HEK293 (cell line): ENCODE data around the gene PIP4K2C.

ENCODE experiments used
- CTCF ChIA-PET: fragments of 350-600 bp; formaldehyde crosslinking; extraction: SDS; loops from one replicate; lab custom pipeline; 2021; ENCODE audit warnings: antibody characterized with exemption; lab: Yijun Ruan, JAX
- POLR2A ChIA-PET: fragments of 300-600 bp; formaldehyde crosslinking; extraction: SDS; loops from one replicate; lab custom pipeline; 2020; ENCODE audit warnings: antibody characterized with exemption, inconsistent platforms; lab: Yijun Ruan, JAX
- H3K27ac ChIP-seq: fragments of 200-500 bp; sonication (Bioruptor generic); 2 replicates; pipeline ENCODE4 v1.5.1; 2014; ENCODE audit warnings: low read depth, low read length, control low read depth, inconsistent platforms; ENCODE audit errors: extremely low read depth
- H3K36me3 ChIP-seq, 2 experiments: fragments of 200-500 bp in 1 of 2; sonication (Bioruptor generic) in 1 of 2; 1 replicate in 1 of 2; 2 replicates in 1 of 2; pipeline ENCODE4 v1.5.1; 2014 to 2017; ENCODE audit warnings: inconsistent platforms in 2 of 2, low read length in 2 of 2; ENCODE audit not compliant: control insufficient read depth in 2 of 2, insufficient read depth in 1 of 2
- H3K4me1 ChIP-seq: fragments of 200-500 bp; sonication (Bioruptor generic); 2 replicates; pipeline ENCODE4 v1.5.1; 2014; ENCODE audit warnings: mild to moderate bottlenecking, low read length, inconsistent platforms; ENCODE audit not compliant: control insufficient read depth, insufficient read depth
- H3K4me3 ChIP-seq: 2 replicates; pipeline ENCODE4 v1.5.1; 2011; ENCODE audit warnings: low read depth, mild to moderate bottlenecking, control low read depth, low read length, moderate library complexity
- H3K9me3 ChIP-seq: fragments of 200-500 bp; sonication (Bioruptor generic); 2 replicates; pipeline ENCODE4 v1.5.1; 2014; ENCODE audit warnings: low read depth, low read length, inconsistent platforms; ENCODE audit not compliant: control insufficient read depth, insufficient read depth
- BCL11B ChIP-seq: fragments of 450-650 bp; formaldehyde crosslinking; IDR thresholded peaks from 2 replicates; pipeline ENCODE4 v1.5.1; 2016; ENCODE audit warnings: low read depth, missing biosample characterization, missing genetic modification characterization
- KLF1 ChIP-seq: fragments of 450-650 bp; formaldehyde crosslinking; IDR thresholded peaks from 2 replicates; pipeline ENCODE4 v1.5.1; 2016; ENCODE audit warnings: missing biosample characterization, missing genetic modification characterization
- SCRT1 ChIP-seq: fragments of 450-650 bp; formaldehyde crosslinking; IDR thresholded peaks from 2 replicates; pipeline ENCODE4 v1.5.1; 2016; ENCODE audit warnings: missing biosample characterization, missing genetic modification characterization, borderline replicate concordance
- TRIM28 ChIP-seq: IDR thresholded peaks from 2 replicates; pipeline ENCODE4 v1.6.1; 2011; ENCODE audit warnings: low read length, control low read depth, borderline replicate concordance
- ZNF114 ChIP-seq: fragments of 450-650 bp; formaldehyde crosslinking; IDR thresholded peaks from 2 replicates; pipeline ENCODE4 v1.5.0; 2017; ENCODE audit warnings: missing biosample characterization, missing genetic modification characterization
- ZNF2 ChIP-seq: fragments of 450-650 bp; formaldehyde crosslinking; IDR thresholded peaks from 2 replicates; pipeline ENCODE4 v1.5.1; 2016; ENCODE audit warnings: missing biosample characterization, missing genetic modification characterization
- ZNF239 ChIP-seq: fragments of 450-650 bp; formaldehyde crosslinking; IDR thresholded peaks from 2 replicates; pipeline ENCODE4 v1.5.1; 2016; ENCODE audit warnings: missing biosample characterization, missing genetic modification characterization
- ZNF426 ChIP-seq: fragments of 450-650 bp; formaldehyde crosslinking; IDR thresholded peaks from 2 replicates; pipeline ENCODE4 v1.5.1; 2017; ENCODE audit warnings: missing biosample characterization, missing genetic modification characterization, mild to moderate bottlenecking, inconsistent platforms, moderate library complexity
- ZNF530 ChIP-seq: fragments of 450-650 bp; formaldehyde crosslinking; IDR thresholded peaks from 2 replicates; pipeline ENCODE4 v1.5.1; 2016; ENCODE audit warnings: low read depth, missing biosample characterization, missing genetic modification characterization
- ZNF610 ChIP-seq: fragments of 450-650 bp; formaldehyde crosslinking; IDR thresholded peaks from 2 replicates; pipeline ENCODE4 v1.5.1; 2016; ENCODE audit warnings: missing biosample characterization, missing genetic modification characterization, borderline replicate concordance
- ZNF837 ChIP-seq: fragments of 450-650 bp; formaldehyde crosslinking; IDR thresholded peaks from 2 replicates; pipeline ENCODE4 v1.5.1; 2016; ENCODE audit warnings: missing biosample characterization, missing genetic modification characterization
- TF ChIP-seq, protein P1 (sequence below): fragments of 450-650 bp; formaldehyde crosslinking; IDR thresholded peaks from 2 replicates; pipeline ENCODE4 v1.5.1; 2016; ENCODE audit warnings: missing biosample characterization, missing genetic modification characterization
- TF ChIP-seq, protein P2 (sequence below): fragments of 450-650 bp; formaldehyde crosslinking; IDR thresholded peaks from 2 replicates; pipeline ENCODE4 v1.5.1; 2016; ENCODE audit warnings: missing biosample characterization, missing genetic modification characterization
- TF ChIP-seq, protein P3 (sequence below): fragments of 450-650 bp; formaldehyde crosslinking; IDR thresholded peaks from 2 replicates; pipeline ENCODE4 v1.5.1; 2016; ENCODE audit warnings: missing biosample characterization, missing genetic modification characterization, borderline replicate concordance
- TF ChIP-seq, protein P4 (sequence below): fragments of 450-650 bp; formaldehyde crosslinking; conservative IDR thresholded peaks from 2 replicates; pipeline ENCODE4 v1.5.1; 2016; ENCODE audit warnings: low read depth, missing biosample characterization, missing genetic modification characterization
- TF ChIP-seq, protein P5 (sequence below): fragments of 450-650 bp; formaldehyde crosslinking; IDR thresholded peaks from 2 replicates; pipeline ENCODE4 v1.5.1; 2016; ENCODE audit warnings: missing biosample characterization, missing genetic modification characterization
- TF ChIP-seq, protein P6 (sequence below): fragments of 450-650 bp; formaldehyde crosslinking; IDR thresholded peaks from 2 replicates; pipeline ENCODE4 v1.5.1; 2016; ENCODE audit warnings: missing biosample characterization, missing genetic modification characterization

The PIP4K2C gene

DNA sequence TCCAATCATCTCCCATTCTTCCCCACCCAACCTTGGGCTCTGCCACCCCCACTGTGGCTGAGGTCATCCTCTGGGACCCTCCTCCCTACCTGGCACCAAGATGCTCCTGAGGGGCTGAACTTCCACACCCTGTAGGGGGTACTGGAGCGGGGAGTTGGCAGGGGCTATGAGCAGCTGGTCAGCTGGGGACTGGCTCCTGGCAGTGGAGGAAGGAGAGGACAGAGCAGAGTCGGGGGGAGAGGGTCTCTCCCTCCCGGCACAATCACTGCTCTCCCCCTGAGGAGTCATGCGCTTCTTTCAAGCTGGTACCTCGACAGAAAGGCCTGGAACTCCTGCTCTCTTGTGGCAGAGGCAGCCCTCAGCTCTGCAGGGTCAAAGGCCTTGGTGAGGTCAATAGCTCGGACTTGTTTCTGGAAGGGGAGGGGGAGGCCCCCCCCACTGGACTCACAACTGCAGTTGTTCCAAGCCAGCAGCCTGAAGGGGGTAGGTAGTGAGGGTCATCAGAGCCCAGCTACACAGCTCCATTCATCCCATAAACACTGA, 40.0 kb downstream of the PIP4K2C start:
- no peak overlapping the region for H3K27ac ChIP-seq
- no peaks in the 10 kb centered on the region for H3K4me1 ChIP-seq
- ChIA-PET POLR2A (interaction anchor here (1.2 kb wide), 1 partner anchor 20 kb away, joined by 3 read pairs; the partner anchor contains the start of gene ARHGEF25), CTCF (interaction anchor here (0.6 to 1.7 kb wide), 6 partner anchors 9 to 55 kb away, joined by 3 to 11 read pairs (median 6); no protein-coding TSS in a partner anchor)
- H3K4me3 ChIP-seq, result no peak overlapping the region
- peaks cover 0 to 22% of the 10 kb centered on the region in 2 experiments; a peak in 1 of 3 replicates for H3K36me3 ChIP-seq
- H3K9me3 ChIP-seq, result no peaks in the 10 kb centered on the region
- TF ChIP-seq BCL11B (tag by site-specific recombination) (no peak), KLF1 (tag by site-specific recombination) (no peak), ZNF426 (tag by site-specific recombination) (no peak), ZNF239 (no peak), SCRT1 (tag by site-specific recombination) (no peak), ZNF114 (tag by site-specific recombination) (no peak), ZNF530 (no peak), TRIM28 (no peak), ZNF837 (tag by site-specific recombination) (no peak), ZNF2 (no peak), ZNF610 (no peak)
- TF ChIP-seq, protein P1, sequence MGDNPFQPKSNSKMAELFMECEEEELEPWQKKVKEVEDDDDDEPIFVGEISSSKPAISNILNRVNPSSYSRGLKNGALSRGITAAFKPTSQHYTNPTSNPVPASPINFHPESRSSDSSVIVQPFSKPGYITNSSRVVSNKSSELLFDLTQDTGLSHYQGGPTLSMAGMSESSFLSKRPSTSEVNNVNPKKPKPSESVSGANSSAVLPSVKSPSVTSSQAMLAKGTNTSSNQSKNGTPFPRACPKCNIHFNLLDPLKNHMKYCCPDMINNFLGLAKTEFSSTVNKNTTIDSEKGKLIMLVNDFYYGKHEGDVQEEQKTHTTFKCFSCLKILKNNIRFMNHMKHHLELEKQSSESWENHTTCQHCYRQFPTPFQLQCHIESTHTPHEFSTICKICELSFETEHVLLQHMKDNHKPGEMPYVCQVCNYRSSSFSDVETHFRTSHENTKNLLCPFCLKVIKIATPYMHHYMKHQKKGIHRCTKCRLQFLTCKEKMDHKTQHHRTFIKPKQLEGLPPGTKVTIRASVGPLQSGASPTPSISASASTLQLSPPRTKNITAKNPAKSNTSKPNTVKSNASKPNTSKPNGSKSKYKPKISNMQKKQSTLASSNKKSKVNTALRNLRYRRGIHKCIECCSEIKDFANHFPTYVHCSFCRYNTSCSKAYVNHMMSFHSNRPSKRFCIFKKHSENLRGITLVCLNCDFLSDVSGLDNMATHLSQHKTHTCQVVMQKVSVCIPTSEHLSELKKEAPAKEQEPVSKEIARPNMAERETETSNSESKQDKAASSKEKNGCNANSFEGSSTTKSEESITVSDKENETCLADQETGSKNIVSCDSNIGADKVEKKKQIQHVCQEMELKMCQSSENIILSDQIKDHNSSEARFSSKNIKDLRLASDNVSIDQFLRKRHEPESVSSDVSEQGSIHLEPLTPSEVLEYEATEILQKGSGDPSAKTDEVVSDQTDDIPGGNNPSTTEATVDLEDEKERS (tag by site-specific recombination), result no peak
- TF ChIP-seq, protein P2, sequence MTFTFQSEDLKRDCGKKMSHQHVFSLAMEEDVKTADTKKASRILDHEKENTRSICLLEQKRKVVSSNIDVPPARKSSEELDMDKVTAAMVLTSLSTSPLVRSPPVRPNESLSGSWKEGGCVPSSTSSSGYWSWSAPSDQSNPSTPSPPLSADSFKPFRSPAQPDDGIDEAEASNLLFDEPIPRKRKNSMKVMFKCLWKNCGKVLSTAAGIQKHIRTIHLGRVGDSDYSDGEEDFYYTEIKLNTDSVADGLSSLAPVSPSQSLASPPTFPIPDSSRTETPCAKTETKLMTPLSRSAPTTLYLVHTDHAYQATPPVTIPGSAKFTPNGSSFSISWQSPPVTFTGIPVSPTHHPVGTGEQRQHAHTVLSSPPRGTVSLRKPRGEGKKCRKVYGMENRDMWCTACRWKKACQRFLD, result no peak
- TF ChIP-seq, protein P3, sequence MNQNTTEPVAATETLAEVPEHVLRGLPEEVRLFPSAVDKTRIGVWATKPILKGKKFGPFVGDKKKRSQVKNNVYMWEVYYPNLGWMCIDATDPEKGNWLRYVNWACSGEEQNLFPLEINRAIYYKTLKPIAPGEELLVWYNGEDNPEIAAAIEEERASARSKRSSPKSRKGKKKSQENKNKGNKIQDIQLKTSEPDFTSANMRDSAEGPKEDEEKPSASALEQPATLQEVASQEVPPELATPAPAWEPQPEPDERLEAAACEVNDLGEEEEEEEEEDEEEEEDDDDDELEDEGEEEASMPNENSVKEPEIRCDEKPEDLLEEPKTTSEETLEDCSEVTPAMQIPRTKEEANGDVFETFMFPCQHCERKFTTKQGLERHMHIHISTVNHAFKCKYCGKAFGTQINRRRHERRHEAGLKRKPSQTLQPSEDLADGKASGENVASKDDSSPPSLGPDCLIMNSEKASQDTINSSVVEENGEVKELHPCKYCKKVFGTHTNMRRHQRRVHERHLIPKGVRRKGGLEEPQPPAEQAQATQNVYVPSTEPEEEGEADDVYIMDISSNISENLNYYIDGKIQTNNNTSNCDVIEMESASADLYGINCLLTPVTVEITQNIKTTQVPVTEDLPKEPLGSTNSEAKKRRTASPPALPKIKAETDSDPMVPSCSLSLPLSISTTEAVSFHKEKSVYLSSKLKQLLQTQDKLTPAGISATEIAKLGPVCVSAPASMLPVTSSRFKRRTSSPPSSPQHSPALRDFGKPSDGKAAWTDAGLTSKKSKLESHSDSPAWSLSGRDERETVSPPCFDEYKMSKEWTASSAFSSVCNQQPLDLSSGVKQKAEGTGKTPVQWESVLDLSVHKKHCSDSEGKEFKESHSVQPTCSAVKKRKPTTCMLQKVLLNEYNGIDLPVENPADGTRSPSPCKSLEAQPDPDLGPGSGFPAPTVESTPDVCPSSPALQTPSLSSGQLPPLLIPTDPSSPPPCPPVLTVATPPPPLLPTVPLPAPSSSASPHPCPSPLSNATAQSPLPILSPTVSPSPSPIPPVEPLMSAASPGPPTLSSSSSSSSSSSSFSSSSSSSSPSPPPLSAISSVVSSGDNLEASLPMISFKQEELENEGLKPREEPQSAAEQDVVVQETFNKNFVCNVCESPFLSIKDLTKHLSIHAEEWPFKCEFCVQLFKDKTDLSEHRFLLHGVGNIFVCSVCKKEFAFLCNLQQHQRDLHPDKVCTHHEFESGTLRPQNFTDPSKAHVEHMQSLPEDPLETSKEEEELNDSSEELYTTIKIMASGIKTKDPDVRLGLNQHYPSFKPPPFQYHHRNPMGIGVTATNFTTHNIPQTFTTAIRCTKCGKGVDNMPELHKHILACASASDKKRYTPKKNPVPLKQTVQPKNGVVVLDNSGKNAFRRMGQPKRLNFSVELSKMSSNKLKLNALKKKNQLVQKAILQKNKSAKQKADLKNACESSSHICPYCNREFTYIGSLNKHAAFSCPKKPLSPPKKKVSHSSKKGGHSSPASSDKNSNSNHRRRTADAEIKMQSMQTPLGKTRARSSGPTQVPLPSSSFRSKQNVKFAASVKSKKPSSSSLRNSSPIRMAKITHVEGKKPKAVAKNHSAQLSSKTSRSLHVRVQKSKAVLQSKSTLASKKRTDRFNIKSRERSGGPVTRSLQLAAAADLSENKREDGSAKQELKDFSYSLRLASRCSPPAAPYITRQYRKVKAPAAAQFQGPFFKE (tag by site-specific recombination), result no peak
- TF ChIP-seq, protein P4, sequence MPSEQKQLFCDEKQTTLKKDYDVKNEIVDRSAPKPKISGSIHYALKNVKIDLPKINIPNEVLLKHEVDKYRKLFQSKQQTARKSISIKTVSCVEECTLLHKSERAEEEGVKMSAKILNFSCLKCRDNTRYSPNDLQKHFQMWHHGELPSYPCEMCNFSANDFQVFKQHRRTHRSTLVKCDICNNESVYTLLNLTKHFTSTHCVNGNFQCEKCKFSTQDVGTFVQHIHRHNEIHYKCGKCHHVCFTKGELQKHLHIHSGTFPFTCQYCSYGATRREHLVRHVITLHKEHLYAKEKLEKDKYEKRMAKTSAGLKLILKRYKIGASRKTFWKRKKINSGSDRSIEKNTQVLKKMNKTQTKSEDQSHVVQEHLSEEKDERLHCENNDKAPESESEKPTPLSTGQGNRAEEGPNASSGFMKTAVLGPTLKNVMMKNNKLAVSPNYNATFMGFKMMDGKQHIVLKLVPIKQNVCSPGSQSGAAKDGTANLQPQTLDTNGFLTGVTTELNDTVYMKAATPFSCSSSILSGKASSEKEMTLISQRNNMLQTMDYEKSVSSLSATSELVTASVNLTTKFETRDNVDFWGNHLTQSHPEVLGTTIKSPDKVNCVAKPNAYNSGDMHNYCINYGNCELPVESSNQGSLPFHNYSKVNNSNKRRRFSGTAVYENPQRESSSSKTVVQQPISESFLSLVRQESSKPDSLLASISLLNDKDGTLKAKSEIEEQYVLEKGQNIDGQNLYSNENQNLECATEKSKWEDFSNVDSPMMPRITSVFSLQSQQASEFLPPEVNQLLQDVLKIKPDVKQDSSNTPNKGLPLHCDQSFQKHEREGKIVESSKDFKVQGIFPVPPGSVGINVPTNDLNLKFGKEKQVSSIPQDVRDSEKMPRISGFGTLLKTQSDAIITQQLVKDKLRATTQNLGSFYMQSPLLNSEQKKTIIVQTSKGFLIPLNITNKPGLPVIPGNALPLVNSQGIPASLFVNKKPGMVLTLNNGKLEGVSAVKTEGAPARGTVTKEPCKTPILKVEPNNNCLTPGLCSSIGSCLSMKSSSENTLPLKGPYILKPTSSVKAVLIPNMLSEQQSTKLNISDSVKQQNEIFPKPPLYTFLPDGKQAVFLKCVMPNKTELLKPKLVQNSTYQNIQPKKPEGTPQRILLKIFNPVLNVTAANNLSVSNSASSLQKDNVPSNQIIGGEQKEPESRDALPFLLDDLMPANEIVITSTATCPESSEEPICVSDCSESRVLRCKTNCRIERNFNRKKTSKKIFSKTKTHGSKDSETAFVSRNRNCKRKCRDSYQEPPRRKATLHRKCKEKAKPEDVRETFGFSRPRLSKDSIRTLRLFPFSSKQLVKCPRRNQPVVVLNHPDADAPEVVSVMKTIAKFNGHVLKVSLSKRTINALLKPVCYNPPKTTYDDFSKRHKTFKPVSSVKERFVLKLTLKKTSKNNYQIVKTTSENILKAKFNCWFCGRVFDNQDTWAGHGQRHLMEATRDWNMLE (tag by site-specific recombination), result no peak
- TF ChIP-seq, protein P5, sequence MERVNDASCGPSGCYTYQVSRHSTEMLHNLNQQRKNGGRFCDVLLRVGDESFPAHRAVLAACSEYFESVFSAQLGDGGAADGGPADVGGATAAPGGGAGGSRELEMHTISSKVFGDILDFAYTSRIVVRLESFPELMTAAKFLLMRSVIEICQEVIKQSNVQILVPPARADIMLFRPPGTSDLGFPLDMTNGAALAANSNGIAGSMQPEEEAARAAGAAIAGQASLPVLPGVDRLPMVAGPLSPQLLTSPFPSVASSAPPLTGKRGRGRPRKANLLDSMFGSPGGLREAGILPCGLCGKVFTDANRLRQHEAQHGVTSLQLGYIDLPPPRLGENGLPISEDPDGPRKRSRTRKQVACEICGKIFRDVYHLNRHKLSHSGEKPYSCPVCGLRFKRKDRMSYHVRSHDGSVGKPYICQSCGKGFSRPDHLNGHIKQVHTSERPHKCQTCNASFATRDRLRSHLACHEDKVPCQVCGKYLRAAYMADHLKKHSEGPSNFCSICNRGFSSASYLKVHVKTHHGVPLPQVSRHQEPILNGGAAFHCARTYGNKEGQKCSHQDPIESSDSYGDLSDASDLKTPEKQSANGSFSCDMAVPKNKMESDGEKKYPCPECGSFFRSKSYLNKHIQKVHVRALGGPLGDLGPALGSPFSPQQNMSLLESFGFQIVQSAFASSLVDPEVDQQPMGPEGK (tag by site-specific recombination), result no peak
- TF ChIP-seq, protein P6, sequence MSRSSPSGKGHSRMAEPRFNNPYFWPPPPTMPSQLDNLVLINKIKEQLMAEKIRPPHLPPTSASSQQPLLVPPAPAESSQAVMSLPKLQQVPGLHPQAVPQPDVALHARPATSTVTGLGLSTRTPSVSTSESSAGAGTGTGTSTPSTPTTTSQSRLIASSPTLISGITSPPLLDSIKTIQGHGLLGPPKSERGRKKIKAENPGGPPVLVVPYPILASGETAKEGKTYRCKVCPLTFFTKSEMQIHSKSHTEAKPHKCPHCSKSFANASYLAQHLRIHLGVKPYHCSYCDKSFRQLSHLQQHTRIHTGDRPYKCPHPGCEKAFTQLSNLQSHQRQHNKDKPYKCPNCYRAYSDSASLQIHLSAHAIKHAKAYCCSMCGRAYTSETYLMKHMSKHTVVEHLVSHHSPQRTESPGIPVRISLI (tag by site-specific recombination), result no peak
